ENCODE measurements around the gene ZFAND3.

GRCh38 chr6:38143191-38144150, 323.9 kb downstream of the ZFAND3 start:
- TF ChIP-seq CTCF (IDR thresholded peaks at IDR 0.05) (no peak), EP300 (IDR thresholded peaks at IDR 0.05) (no peak)
